Stimulated activated CD4-positive, alpha-beta T cell treated with anti-CD3 and anti-CD28 coated beads, Interleukin-15, amount 100 ng/mL, for 48 hours (primary cell): ENCODE measurements around the gene STX4.

Experiments used
- DNase-seq, 2 donors: peaks; one replicate each; pipeline ENCODE4 v3.0.0-alpha.2; 2020; ENCODE audit warnings: low read depth in 2 of 2

The STX4 gene

GRCh38 chr16:31083556-31083955, 50.2 kb downstream of the STX4 start:
- no peak for DNase-seq

GRCh38 chr16:31083981-31084380, 50.6 kb downstream of the STX4 start:
- no peak for DNase-seq

- DNase-seq: no peak
Observed at GRCh38 chr16:31084584-31085302, 51.4 kb downstream of the STX4 start.

GRCh38 chr16:31085411-31085810, 52.1 kb downstream of the STX4 start:
- no peak for DNase-seq

- DNase-seq: no peak
Observed at GRCh38 chr16:31085873-31086628, 52.7 kb downstream of the STX4 start.

GRCh38 chr16:31086629-31086906, 53.2 kb downstream of the STX4 start:
- DNase-seq: no peak

- DNase-seq: no peak
Observed at GRCh38 chr16:31087481-31087880, 54.1 kb downstream of the STX4 start.

GRCh38 chr16:31087971-31088370, 54.6 kb downstream of the STX4 start:
- no peak for DNase-seq

GRCh38 chr16:31088459-31089183, 55.3 kb downstream of the STX4 start, which contains the start of gene PRSS53:
TSS of gene PRSS53 (minus strand) at chr16:31088943. CDS start at chr16:31088809, 134 bp downstream.
- DNase-seq: no peak

GRCh38 chr16:31089199-31089598, 55.8 kb downstream of the STX4 start:
- DNase-seq: no peak
